Esophagus squamous epithelium (tissue), 5 donors: ENCODE results near the gene NCOR2. TPM values are rescaled to one million over a fixed set of nuclear protein-coding genes. Genes with fewer than 3 reads are reported as not detected.

Experiments used
- DNase-seq: peaks from one replicate; lab custom pipeline; 2025; lab: John Stamatoyannopoulos, UW
- H3K27ac ChIP-seq, 4 donors: fragments of 200-600 bp; sonication (generic); one replicate each; pipeline ENCODE4 v1.5.1; 2016 to 2019; ENCODE audit warnings: mild to moderate bottlenecking in 1 of 4
- H3K27me3 ChIP-seq, 4 donors: fragments of 200-600 bp; sonication (generic); 1 replicate in 3 of 4; 2 replicates in 1 of 4; pipeline versions ENCODE4 v1.5.1 to v1.6.0; 2017 to 2021; ENCODE audit warnings: antibody characterized with exemption in 1 of 4
- H3K36me3 ChIP-seq, 3 donors: fragments of 200-600 bp; sonication (generic); one replicate each; pipeline ENCODE4 v1.5.1; 2016 to 2019
- H3K4me1 ChIP-seq, 3 donors: fragments of 200-600 bp; sonication (generic); one replicate each; pipeline ENCODE4 v1.5.1; 2017 to 2019
- H3K4me3 ChIP-seq, 4 donors: fragments of 200-600 bp; sonication (generic); 1 replicate in 3 of 4; 2 replicates in 1 of 4; pipeline ENCODE4 v1.5.1; 2016 to 2019; ENCODE audit warnings: mild to moderate bottlenecking in 2 of 4, moderate library complexity in 1 of 4
- H3K9me3 ChIP-seq, 3 donors: fragments of 200-600 bp; sonication (generic); one replicate each; pipeline ENCODE4 v1.5.1; 2016 to 2019
- CTCF ChIP-seq, 6 experiments: fragments of 450-650 bp in 4 of 6; fragments of 200-600 bp in 2 of 6; sonication (generic) in 2 of 6; IDR thresholded peaks; one replicate each; pipeline ENCODE4 v1.5.1; 2016 to 2019; ENCODE audit warnings: antibody characterized with exemption in 6 of 6, mild to moderate bottlenecking in 4 of 6, moderate library complexity in 4 of 6
- POLR2A ChIP-seq, 4 donors: fragments of 450-650 bp; IDR thresholded peaks; one replicate each; pipeline ENCODE4 v1.6.1; 2017; ENCODE audit warnings: antibody characterized with exemption in 4 of 4, mild to moderate bottlenecking in 4 of 4, moderate library complexity in 3 of 4
- WGBS, 2 donors: methylation state at CpG; one replicate each; pipeline ENCODE4 v1.1.5; 2018; 5-methylcytosine and 5-hydroxymethylcytosine counted together
- intact Hi-C: fragments of 100-400 bp; cut with DNase I; formaldehyde crosslinking; loops from one replicate; pipeline ENCODE4 v1.15.0; 2022
- total RNA-seq, 4 donors: library from RNA; depleted of rRNA; stranded (reverse); fragments of >200 nt; gene quantifications; one replicate each; pipeline ENCODE4 v1.1.0, GENCODE V29; 2016
- donor health status: DM: yes; HTN: yes; CAD: no.

The NCOR2 gene
- total RNA-seq, 4 donors from 2014 or later = 17.7 to 84.1 (median 45.6) TPM

GRCh38 chr12:124541322-124541721 is 26.1 kb downstream of the NCOR2 start:
- no CpG with 5 or more reads among the region's 1 CpG for WGBS, 2 donors
- Histone ChIP-seq H3K4me3 (no peak overlapping the region), H3K4me1 (peaks cover 72 to 83% (median 73%) of the 10 kb centered on the region in 3 donors), H3K27me3 (no peaks in the 10 kb centered on the region), H3K9me3 (no peaks in the 10 kb centered on the region), H3K36me3 (no peaks in the 10 kb centered on the region), H3K27ac (no peak overlapping the region)
- DNase-seq = no peak
- TF ChIP-seq CTCF (IDR thresholded peaks at IDR 0.05) = no peak
- no peak for TF ChIP-seq POLR2A (IDR thresholded peaks at IDR 0.05)
- intact Hi-C loops = no loop called here

- H3K27me3 ChIP-seq = no peaks in the 10 kb centered on the region
- H3K36me3 ChIP-seq = peaks cover 0 to 10% (median 0%) of the 10 kb centered on the region in 3 donors
- no peak overlapping the region for H3K4me3 ChIP-seq
- TF ChIP-seq CTCF (IDR thresholded peaks at IDR 0.05) = no peak
- WGBS, 2 donors = 54 to 60% methylated on average over 12 to 20 of the region's 37 CpGs
- H3K4me1 ChIP-seq = peaks cover 53 to 70% (median 55%) of the 10 kb centered on the region in 3 donors
- H3K9me3 ChIP-seq = no peaks in the 10 kb centered on the region
- intact Hi-C loops = no loop called here
- DNase-seq = no peak
- peak overlapping the region in 2 of 4 donors; percentile 15 to 50 for H3K27ac ChIP-seq
Measured at GRCh38 chr12:124539084-124540041, 28.0 kb downstream of the NCOR2 start.

GRCh38 chr12:124538194-124539082 is 29.0 kb downstream of the NCOR2 start:
- no peak overlapping the region for H3K4me3 ChIP-seq
- intact Hi-C loops = no loop called here
- peaks cover 0 to 19% (median 0%) of the 10 kb centered on the region in 3 donors for H3K36me3 ChIP-seq
- WGBS, 2 donors = 45 to 50% methylated on average over 13 to 16 of the region's 22 CpGs
- TF ChIP-seq POLR2A (IDR thresholded peaks at IDR 0.05) = no peak
- TF ChIP-seq CTCF (IDR thresholded peaks at IDR 0.05) = no peak
- no peak for DNase-seq
- no peaks in the 10 kb centered on the region for H3K9me3 ChIP-seq
- peaks cover 44 to 63% (median 45%) of the 10 kb centered on the region in 3 donors for H3K4me1 ChIP-seq
- H3K27ac ChIP-seq = peak overlapping the region in 3 of 4 donors; percentile 12 to 50 (median 15)
- no peaks in the 10 kb centered on the region for H3K27me3 ChIP-seq

- 40 to 41% methylated on average over 5 to 7 of the region's 12 CpGs for WGBS, 2 donors
- no peak for DNase-seq
- H3K27me3 ChIP-seq = no peaks in the 10 kb centered on the region
- peaks cover 37 to 61% (median 38%) of the 10 kb centered on the region in 3 donors for H3K4me1 ChIP-seq
- peaks cover 0 to 22% (median 0%) of the 10 kb centered on the region in 3 donors for H3K36me3 ChIP-seq
- peak overlapping the region in 3 of 4 donors; percentile 1 to 50 (median 12) for H3K27ac ChIP-seq
- no peaks in the 10 kb centered on the region for H3K9me3 ChIP-seq
- H3K4me3 ChIP-seq = no peak overlapping the region
- no peak for TF ChIP-seq CTCF (IDR thresholded peaks at IDR 0.05)
- TF ChIP-seq POLR2A (IDR thresholded peaks at IDR 0.05) = no peak
- intact Hi-C loops = no loop called here
Measured at GRCh38 chr12:124537525-124538193, 29.8 kb downstream of the NCOR2 start.
